Measurements from ENCODE around the gene FAM89B.

FAM89B gene

GRCh38 chr11:65613091-65613928 is 41.0 kb downstream of the FAM89B start:
- no peak for DNase-seq

- DNase-seq = peak; percentile 100
These were observed 43.1 kb downstream of the FAM89B start, which contains the start of gene PCNX3 for GRCh38 chr11:65615229-65615949. PCNX3 (plus strand) TSS chr11:65615776; CDS start chr11:65616312, 536 bp downstream.

DNA sequence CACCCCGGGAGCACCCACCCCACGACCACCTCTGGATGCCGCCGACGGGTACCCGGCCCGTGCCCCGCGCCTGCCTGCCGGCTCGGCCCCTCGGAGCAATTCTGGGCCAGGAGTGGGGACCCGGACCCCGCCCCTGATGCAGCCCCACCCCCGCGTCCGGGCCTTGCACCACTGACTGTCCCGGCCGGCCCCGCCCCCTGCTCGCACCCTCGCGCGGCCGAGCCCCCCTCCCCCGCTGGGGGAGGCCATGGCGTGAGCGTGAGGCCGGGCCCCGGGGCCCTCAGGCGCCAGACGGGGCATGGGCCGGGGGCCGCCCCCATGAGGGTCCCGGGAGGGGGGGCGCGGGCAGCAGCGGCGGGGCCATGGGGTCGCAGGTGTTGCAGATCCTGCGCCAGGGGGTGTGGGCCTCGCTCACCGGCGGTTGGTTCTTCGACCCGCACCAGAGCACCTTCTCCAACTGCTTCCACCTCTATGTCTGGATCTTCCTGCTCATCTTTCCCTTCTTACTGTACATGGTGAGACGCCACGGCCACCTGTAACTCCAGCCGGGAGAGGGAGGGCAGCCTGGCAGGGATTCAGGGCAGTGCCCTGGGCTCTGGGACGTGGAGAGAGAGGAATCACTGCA is 43.7 kb downstream of the FAM89B start:
- no peak for DNase-seq

- DNase-seq = no peak
These were observed 44.2 kb downstream of the FAM89B start for GRCh38 chr11:65616575-65617001.

- DNase-seq = no peak
These were observed 45.0 kb downstream of the FAM89B start for GRCh38 chr11:65617136-65617850.

- DNase-seq = no peak
These were observed 45.8 kb downstream of the FAM89B start for GRCh38 chr11:65617990-65618751.

DNA sequence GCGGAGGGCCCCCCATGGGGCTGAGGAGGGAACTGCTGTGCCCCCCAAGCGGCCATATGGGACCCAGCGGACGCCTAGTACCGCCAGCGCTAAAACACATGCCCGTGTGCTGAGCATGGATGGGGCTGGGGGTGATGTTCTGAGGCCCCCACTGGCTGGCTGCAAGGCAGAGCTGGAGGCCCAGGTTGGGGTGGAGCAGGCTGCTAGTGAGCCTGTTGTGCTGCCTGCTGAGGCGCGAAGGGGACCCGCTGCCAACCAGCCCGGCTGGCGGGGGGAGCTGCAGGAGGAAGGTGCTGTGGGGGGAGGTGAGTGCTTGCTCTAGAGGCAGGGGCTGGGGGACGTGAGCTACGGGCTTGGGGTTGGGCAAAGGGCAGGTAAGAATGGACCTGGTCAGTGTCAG is 46.4 kb downstream of the FAM89B start:
- no peak for DNase-seq

GRCh38 chr11:65619281-65619928 is 47.1 kb downstream of the FAM89B start:
- DNase-seq = no peak

- no peak for DNase-seq
These were observed 48.3 kb downstream of the FAM89B start for GRCh38 chr11:65620666-65621065.

DNA sequence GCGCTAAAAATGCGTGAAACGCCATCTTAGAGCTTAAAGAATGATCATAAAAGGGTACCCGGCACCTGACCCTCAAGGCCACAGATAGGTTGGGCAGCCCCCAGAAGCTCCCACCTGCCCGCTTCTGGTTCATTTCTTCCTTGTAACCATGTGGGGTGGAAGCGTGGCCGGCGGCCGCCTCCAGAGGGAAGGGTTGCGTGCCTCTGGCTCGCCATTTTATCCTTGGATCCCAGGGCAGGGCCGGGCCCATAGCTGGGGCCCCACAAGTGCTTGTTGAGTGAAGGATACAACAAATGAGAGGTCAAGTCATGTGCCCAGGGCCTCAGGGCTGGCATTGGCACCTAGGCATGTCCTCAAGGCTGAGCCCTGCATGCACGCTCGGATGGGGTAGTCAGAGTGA is 49.1 kb downstream of the FAM89B start:
- no peak for DNase-seq

GRCh38 chr11:65622011-65622410 is 49.7 kb downstream of the FAM89B start:
- no peak for DNase-seq

- DNase-seq = no peak
These were observed 50.8 kb downstream of the FAM89B start for GRCh38 chr11:65623177-65623576.

All from GDM1 (cell line).